ENCODE measurements around the gene CETN3.
"Not testable (repeated sequence)": the region's sequence is repeated elsewhere in the genome, so short reads cannot be mapped to it uniquely, and the experiment has no call there.

CETN3 gene

GRCh38 chr5:90381213-90381929 is 28.2 kb downstream of the CETN3 start:
- no peak for DNase-seq

GRCh38 chr5:90379652-90380051 is 29.9 kb downstream of the CETN3 start:
- DNase-seq = no peak

- DNase-seq = no peak
These were observed 30.8 kb downstream of the CETN3 start for GRCh38 chr5:90378752-90379151.

GRCh38 chr5:90371269-90371668 is 38.3 kb downstream of the CETN3 start:
- not testable (repeated sequence) for DNase-seq

GRCh38 chr5:90368454-90369246 is 40.9 kb downstream of the CETN3 start:
- no peak for DNase-seq

GRCh38 chr5:90367879-90368278 is 41.7 kb downstream of the CETN3 start:
- no peak for DNase-seq

- DNase-seq = no peak
These were observed 42.6 kb downstream of the CETN3 start for GRCh38 chr5:90366948-90367347.

- DNase-seq = no peak
These were observed 44.2 kb downstream of the CETN3 start for GRCh38 chr5:90365328-90365727.

GRCh38 chr5:90359073-90359920 is 50.3 kb downstream of the CETN3 start:
- DNase-seq = no peak

- DNase-seq = no peak
These were observed 52.9 kb downstream of the CETN3 start for GRCh38 chr5:90356622-90357021.

- DNase-seq = no peak
These were observed 53.4 kb downstream of the CETN3 start for GRCh38 chr5:90356176-90356575.

GRCh38 chr5:90355635-90356034 is 53.9 kb downstream of the CETN3 start:
- no peak for DNase-seq

- DNase-seq = no peak
These were observed 56.3 kb downstream of the CETN3 start for GRCh38 chr5:90353254-90353653.

- no peak for DNase-seq
These were observed 58.5 kb downstream of the CETN3 start for GRCh38 chr5:90351101-90351500.

- DNase-seq = no peak
These were observed 62.1 kb downstream of the CETN3 start for GRCh38 chr5:90347462-90347861.

GRCh38 chr5:90345684-90346083 is 63.9 kb downstream of the CETN3 start:
- DNase-seq = no peak

- no peak for DNase-seq
These were observed 64.9 kb downstream of the CETN3 start for GRCh38 chr5:90344689-90345088.

- not testable (repeated sequence) for DNase-seq
These were observed 65.8 kb downstream of the CETN3 start for GRCh38 chr5:90343731-90344130.

GRCh38 chr5:90342576-90342975 is 67.0 kb downstream of the CETN3 start:
- no peak for DNase-seq
